ENCODE results near the gene TRABD2B.

The TRABD2B gene

DNA sequence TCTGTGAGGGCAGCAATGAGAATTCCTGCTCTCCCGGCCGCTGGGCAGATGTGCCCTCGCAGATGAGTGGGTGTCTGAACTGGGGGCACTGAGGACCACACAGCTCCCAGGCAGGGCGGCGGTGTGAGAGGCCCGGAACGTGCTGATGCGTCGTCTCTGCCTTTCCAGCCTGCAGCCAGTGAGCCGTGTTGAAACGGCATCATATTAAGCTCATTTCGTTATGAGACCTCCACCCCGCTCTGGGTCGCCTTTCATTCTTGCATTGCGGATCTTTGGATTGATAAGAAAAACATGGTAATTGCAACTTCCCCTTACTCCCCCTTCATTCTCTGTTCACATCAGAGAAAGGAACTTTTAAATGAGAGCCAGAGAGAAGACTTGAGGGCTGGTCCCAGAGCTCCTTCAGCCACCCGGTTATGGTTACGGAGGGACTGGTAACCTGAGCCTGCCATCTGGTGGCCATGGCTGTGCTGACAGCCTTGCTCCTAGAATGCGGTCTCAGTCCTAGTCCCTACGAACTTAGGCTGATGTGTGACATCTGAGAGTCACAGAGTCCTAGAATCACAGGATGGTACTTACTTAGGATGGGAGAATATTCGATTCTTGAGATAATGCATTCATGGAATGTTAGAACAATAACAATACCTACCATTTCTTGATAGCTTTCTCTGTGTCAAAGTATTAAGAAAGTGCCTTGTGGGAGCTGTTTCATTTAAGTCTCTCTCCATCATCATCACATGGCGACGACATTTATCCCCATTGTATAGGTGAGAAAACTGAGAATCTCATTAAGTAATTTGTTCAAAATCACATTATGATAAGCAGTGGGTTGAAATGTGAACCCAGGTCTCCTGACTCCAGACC is 271.0 kb downstream of the TRABD2B start (continued):
- TF ChIP-seq ZNF211 (tag by site-specific recombination; IDR thresholded peaks at IDR 0.05; ENCODE audit: low read depth) = no peak
- no peak for TF ChIP-seq ZNF624 (tag by site-specific recombination; IDR thresholded peaks at IDR 0.05)
- no peak for TF ChIP-seq ZNF747 (tag by site-specific recombination; IDR thresholded peaks at IDR 0.05)
- peak; percentile 69 for TF ChIP-seq ZNF335 (tag by site-specific recombination; conservative IDR thresholded peaks at IDR 0.05)
- TF ChIP-seq, protein P1, sequence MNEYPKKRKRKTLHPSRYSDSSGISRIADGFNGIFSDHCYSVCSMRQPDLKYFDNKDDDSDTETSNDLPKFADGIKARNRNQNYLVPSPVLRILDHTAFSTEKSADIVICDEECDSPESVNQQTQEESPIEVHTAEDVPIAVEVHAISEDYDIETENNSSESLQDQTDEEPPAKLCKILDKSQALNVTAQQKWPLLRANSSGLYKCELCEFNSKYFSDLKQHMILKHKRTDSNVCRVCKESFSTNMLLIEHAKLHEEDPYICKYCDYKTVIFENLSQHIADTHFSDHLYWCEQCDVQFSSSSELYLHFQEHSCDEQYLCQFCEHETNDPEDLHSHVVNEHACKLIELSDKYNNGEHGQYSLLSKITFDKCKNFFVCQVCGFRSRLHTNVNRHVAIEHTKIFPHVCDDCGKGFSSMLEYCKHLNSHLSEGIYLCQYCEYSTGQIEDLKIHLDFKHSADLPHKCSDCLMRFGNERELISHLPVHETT (tag by site-specific recombination; IDR thresholded peaks at IDR 0.05) = no peak
- TF ChIP-seq ZNF416 (tag by site-specific recombination; IDR thresholded peaks at IDR 0.05) = no peak
- TF ChIP-seq ZNF394 (tag by site-specific recombination; IDR thresholded peaks at IDR 0.05; ENCODE audit: borderline replicate concordance) = peak; percentile 32; the same call in 1 of the 2 replicates
- TF ChIP-seq MZF1 (tag by site-specific recombination; IDR thresholded peaks at IDR 0.05; ENCODE audit: borderline replicate concordance) = no peak
- TF ChIP-seq ZNF132 (tag by site-specific recombination; IDR thresholded peaks at IDR 0.05; ENCODE audit: borderline replicate concordance) = no peak
- TF ChIP-seq, protein P2, sequence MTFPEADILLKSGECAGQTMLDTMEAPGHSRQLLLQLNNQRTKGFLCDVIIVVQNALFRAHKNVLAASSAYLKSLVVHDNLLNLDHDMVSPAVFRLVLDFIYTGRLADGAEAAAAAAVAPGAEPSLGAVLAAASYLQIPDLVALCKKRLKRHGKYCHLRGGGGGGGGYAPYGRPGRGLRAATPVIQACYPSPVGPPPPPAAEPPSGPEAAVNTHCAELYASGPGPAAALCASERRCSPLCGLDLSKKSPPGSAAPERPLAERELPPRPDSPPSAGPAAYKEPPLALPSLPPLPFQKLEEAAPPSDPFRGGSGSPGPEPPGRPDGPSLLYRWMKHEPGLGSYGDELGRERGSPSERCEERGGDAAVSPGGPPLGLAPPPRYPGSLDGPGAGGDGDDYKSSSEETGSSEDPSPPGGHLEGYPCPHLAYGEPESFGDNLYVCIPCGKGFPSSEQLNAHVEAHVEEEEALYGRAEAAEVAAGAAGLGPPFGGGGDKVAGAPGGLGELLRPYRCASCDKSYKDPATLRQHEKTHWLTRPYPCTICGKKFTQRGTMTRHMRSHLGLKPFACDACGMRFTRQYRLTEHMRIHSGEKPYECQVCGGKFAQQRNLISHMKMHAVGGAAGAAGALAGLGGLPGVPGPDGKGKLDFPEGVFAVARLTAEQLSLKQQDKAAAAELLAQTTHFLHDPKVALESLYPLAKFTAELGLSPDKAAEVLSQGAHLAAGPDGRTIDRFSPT (tag by site-specific recombination; IDR thresholded peaks at IDR 0.05) = no peak
- TF ChIP-seq ZNF664 (tag by site-specific recombination; IDR thresholded peaks at IDR 0.05) = no peak
- TF ChIP-seq SP3 (tag by site-specific recombination; IDR thresholded peaks at IDR 0.05) = no peak
- 0 out of 2 replicates have a peak, but pooled peaks have one; percentile 13 for TF ChIP-seq ZNF341 (tag by site-specific recombination; IDR thresholded peaks at IDR 0.05; ENCODE audit: low read depth)
- peak; percentile 23; the same call in 1 of the 2 replicates for TF ChIP-seq GLIS2 (tag by site-specific recombination; IDR thresholded peaks at IDR 0.05)
- TF ChIP-seq ZNF707 (tag by site-specific recombination; IDR thresholded peaks at IDR 0.05) = no peak
- no peak for TF ChIP-seq ZSCAN16 (tag by site-specific recombination; IDR thresholded peaks at IDR 0.05)
- no peak for TF ChIP-seq ZBTB20 (tag by site-specific recombination; IDR thresholded peaks at IDR 0.05)
- TF ChIP-seq, protein P3, sequence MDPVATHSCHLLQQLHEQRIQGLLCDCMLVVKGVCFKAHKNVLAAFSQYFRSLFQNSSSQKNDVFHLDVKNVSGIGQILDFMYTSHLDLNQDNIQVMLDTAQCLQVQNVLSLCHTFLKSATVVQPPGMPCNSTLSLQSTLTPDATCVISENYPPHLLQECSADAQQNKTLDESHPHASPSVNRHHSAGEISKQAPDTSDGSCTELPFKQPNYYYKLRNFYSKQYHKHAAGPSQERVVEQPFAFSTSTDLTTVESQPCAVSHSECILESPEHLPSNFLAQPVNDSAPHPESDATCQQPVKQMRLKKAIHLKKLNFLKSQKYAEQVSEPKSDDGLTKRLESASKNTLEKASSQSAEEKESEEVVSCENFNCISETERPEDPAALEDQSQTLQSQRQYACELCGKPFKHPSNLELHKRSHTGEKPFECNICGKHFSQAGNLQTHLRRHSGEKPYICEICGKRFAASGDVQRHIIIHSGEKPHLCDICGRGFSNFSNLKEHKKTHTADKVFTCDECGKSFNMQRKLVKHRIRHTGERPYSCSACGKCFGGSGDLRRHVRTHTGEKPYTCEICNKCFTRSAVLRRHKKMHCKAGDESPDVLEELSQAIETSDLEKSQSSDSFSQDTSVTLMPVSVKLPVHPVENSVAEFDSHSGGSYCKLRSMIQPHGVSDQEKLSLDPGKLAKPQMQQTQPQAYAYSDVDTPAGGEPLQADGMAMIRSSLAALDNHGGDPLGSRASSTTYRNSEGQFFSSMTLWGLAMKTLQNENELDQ (tag by site-specific recombination; IDR thresholded peaks at IDR 0.05; ENCODE audit: low read depth) = no peak
- TF ChIP-seq ZNF692 (tag by site-specific recombination; IDR thresholded peaks at IDR 0.05) = peak; percentile 32; the same call in 1 of the 2 replicates
- TF ChIP-seq ZNF777 (tag by site-specific recombination; IDR thresholded peaks at IDR 0.05; ENCODE audit: borderline replicate concordance) = no peak
- TF ChIP-seq ZNF529 (tag by site-specific recombination; IDR thresholded peaks at IDR 0.05; ENCODE audit: insufficient replicate concordance) = no peak
- TF ChIP-seq HOXD13 (CRISPR knock-in tag; IDR thresholded peaks at IDR 0.05; ENCODE audit: borderline replicate concordance) = no peak
- TF ChIP-seq ZNF501 (tag by site-specific recombination; IDR thresholded peaks at IDR 0.05) = no peak
- TF ChIP-seq ZFP37 (tag by site-specific recombination; IDR thresholded peaks at IDR 0.05) = 0 out of 2 replicates have a peak, but pooled peaks have one; percentile 78
- peak; percentile 33; the same call in 1 of the 2 replicates for TF ChIP-seq PRDM1 (tag by site-specific recombination; IDR thresholded peaks at IDR 0.05)
- peak; percentile 25 for TF ChIP-seq SETDB1 (IDR thresholded peaks at IDR 0.05; ENCODE audit: insufficient read length, low read length)
- 0 out of 2 replicates have a peak, but pooled peaks have one; percentile 27 for TF ChIP-seq ZFHX2 (tag by site-specific recombination; conservative IDR thresholded peaks at IDR 0.05)
- TF ChIP-seq ZNF10 (tag by site-specific recombination; IDR thresholded peaks at IDR 0.05) = no peak
- no peak for TF ChIP-seq ZNF521 (tag by site-specific recombination; IDR thresholded peaks at IDR 0.05)
- TF ChIP-seq ZNF792 (tag by site-specific recombination; IDR thresholded peaks at IDR 0.05) = no peak
- no peak for TF ChIP-seq SCRT1 (tag by site-specific recombination; IDR thresholded peaks at IDR 0.05; ENCODE audit: borderline replicate concordance)
